Endothelial cell of umbilical vein (primary cell): Measurements from ENCODE around the gene SNCB. TPM values are rescaled to one million over a fixed set of nuclear protein-coding genes. Genes with fewer than 3 reads are reported as not detected.

Source experiments
- BruUV-seq: library from RNA; stranded (reverse); fragments of 400-500 nt; replicated peaks from 2 replicates; lab custom pipeline; 2021; lab: Mats Ljungman, UMichigan
- CTCF ChIA-PET: fragments of 300-600, 350-600 bp; sonication (Branson Sonifier 250); formaldehyde crosslinking; loops from one replicate; lab custom pipeline; 2021; ENCODE audit warnings: antibody characterized with exemption, inconsistent platforms; lab: Charles Lee
- POLR2A ChIA-PET: fragments of 300-600, 350-600 bp; sonication (Branson Sonifier 250); formaldehyde crosslinking; loops from one replicate; lab custom pipeline; 2021; ENCODE audit warnings: antibody characterized with exemption, inconsistent platforms; lab: Charles Lee
- DNase-seq: peaks from one replicate; pipeline ENCODE4 v3.0.0-alpha.2; 2011; ENCODE audit warnings: low read depth, low spot score
- FAIRE-seq: peaks from 2 replicates; lab custom pipeline; 2011; peaks lifted over from hg19 to GRCh38; lab: Jason Lieb, UNC
- H2AFZ ChIP-seq: 2 replicates; pipeline ENCODE4 v1.6.0; 2012; ENCODE audit warnings: low read depth, low read length, control low read depth, inconsistent platforms
- H3K27ac ChIP-seq: 2 replicates; pipeline ENCODE4 v1.5.1; 2011; ENCODE audit warnings: low read depth, mild to moderate bottlenecking, control low read depth, low read length, moderate library complexity; ENCODE audit not compliant: insufficient read depth
- H3K27me3 ChIP-seq, 2 experiments: 2 replicates each; pipeline versions ENCODE4 v1.6.0 to v1.6.1; 2011; ENCODE audit warnings: low read length in 2 of 2, mixed read lengths in 1 of 2; ENCODE audit not compliant: control insufficient read depth in 2 of 2, insufficient read depth in 2 of 2
- H3K36me3 ChIP-seq, 2 experiments: 2 replicates in 1 of 2; 3 replicates in 1 of 2; pipeline ENCODE4 v1.5.1; 2011; ENCODE audit warnings: low read length in 2 of 2, mild to moderate bottlenecking in 1 of 2, moderate library complexity in 1 of 2; ENCODE audit not compliant: control insufficient read depth in 2 of 2, insufficient read depth in 2 of 2; ENCODE audit errors: extremely low read depth in 1 of 2
- H3K4me1 ChIP-seq: 3 replicates; pipeline ENCODE4 v1.5.1; 2011; ENCODE audit warnings: mild to moderate bottlenecking, low read length; ENCODE audit not compliant: control insufficient read depth, insufficient read depth; ENCODE audit errors: extremely low read depth
- H3K4me2 ChIP-seq: 2 replicates; pipeline ENCODE4 v1.6.1; 2011; ENCODE audit warnings: low read length, control low read depth, mixed read lengths; ENCODE audit not compliant: insufficient read depth
- H3K4me3 ChIP-seq, 3 experiments: fragments of 200-600 bp in 1 of 3; sonication (generic), shearing (Covaris generic) in 1 of 3; replicated peaks in 1 of 3; 2 replicates each; pipeline ENCODE4 v1.5.1; 2011 to 2016; ENCODE audit warnings: control low read depth in 3 of 3, low read length in 3 of 3, mild to moderate bottlenecking in 2 of 3, inconsistent platforms in 1 of 3, low read depth in 1 of 3, moderate library complexity in 1 of 3; ENCODE audit not compliant: insufficient read depth in 1 of 3
- H3K79me2 ChIP-seq: 2 replicates; pipeline ENCODE4 v1.6.0; 2012; ENCODE audit warnings: low read length, inconsistent platforms; ENCODE audit not compliant: control insufficient read depth, insufficient read depth
- H3K9ac ChIP-seq: replicated peaks from 2 replicates; pipeline ENCODE3; 2011; ENCODE audit warnings: low read length, control low read depth; ENCODE audit not compliant: insufficient read depth; ENCODE audit errors: extremely low read depth
- H3K9me1 ChIP-seq: replicated peaks from 3 replicates; pipeline ENCODE4 v1.6.0; 2011; ENCODE audit warnings: mild to moderate bottlenecking, low read length; ENCODE audit not compliant: control insufficient read depth, insufficient read depth; ENCODE audit errors: extremely low read depth
- H3K9me3 ChIP-seq: replicated peaks from 2 replicates; pipeline ENCODE4 v1.5.1; 2012; ENCODE audit warnings: low read length, inconsistent platforms; ENCODE audit not compliant: control insufficient read depth, insufficient read depth
- H4K20me1 ChIP-seq: replicated peaks from 2 replicates; pipeline ENCODE3; 2011; ENCODE audit warnings: mild to moderate bottlenecking, low read length; ENCODE audit not compliant: control insufficient read depth, insufficient read depth; ENCODE audit errors: extremely low read depth
- EZH2 ChIP-seq: IDR thresholded peaks from 2 replicates; pipeline ENCODE4 v1.6.1; 2012; ENCODE audit warnings: borderline replicate concordance, low read depth, mild to moderate bottlenecking, moderate library complexity, low read length, inconsistent platforms; ENCODE audit not compliant: severe bottlenecking
- FOS ChIP-seq: IDR thresholded peaks from 2 replicates; pipeline ENCODE4 v1.6.1; 2011; ENCODE audit warnings: mild to moderate bottlenecking, low read length, moderate library complexity, borderline replicate concordance; ENCODE audit not compliant: insufficient read depth
- GATA2 ChIP-seq: IDR thresholded peaks from 2 replicates; pipeline ENCODE4 v1.7.0; 2011; ENCODE audit warnings: low read depth, mild to moderate bottlenecking, moderate library complexity, mixed read lengths, low read length; ENCODE audit not compliant: insufficient read length, insufficient read depth
- JUN ChIP-seq: IDR thresholded peaks from 2 replicates; pipeline ENCODE4 v1.6.1; 2011; ENCODE audit warnings: borderline replicate concordance, low read depth; ENCODE audit not compliant: insufficient read length, insufficient read depth
- MYC ChIP-seq: IDR thresholded peaks from one replicate; pipeline ENCODE4 v1.6.1; 2011; ENCODE audit warnings: mild to moderate bottlenecking, low read depth, low read length
- POLR2A ChIP-seq: IDR thresholded peaks from 2 replicates; pipeline ENCODE4 v1.6.1; 2012; ENCODE audit warnings: low read depth, mild to moderate bottlenecking, control low read depth, low read length
- POLR2AphosphoS5 ChIP-seq: IDR thresholded peaks from 2 replicates; pipeline ENCODE4 v1.6.1; 2012; ENCODE audit warnings: low read depth, mild to moderate bottlenecking, control low read depth, low read length, moderate library complexity; ENCODE audit not compliant: insufficient read depth
- dilution Hi-C: fragments of 300-500 bp; cut with MboI; formaldehyde crosslinking; loops from one replicate; pipeline ENCODE4 v1.15.0; 2019; ENCODE audit warnings: low sequenced_read_pairs; ENCODE audit not compliant: extremely low pct_ligation_motif_present
- intact Hi-C: fragments of 100-400 bp; cut with micrococcal nuclease; formaldehyde crosslinking; loops from one replicate; pipeline ENCODE4 v1.10.0; 2022
- polyA plus RNA-seq, 4 experiments: library from polyadenylated mRNA; depleted of rRNA in 3 of 4; stranded (reverse) in 3 of 4; unstranded in 1 of 4; fragments of >200 nt; gene quantifications; 2 replicates each; pipeline versions ENCODE4 v1.2.1 to v1.2.3, GENCODE V29; 2011 to 2012; ENCODE audit warnings: missing spikeins in 1 of 4
- total RNA-seq: library from RNA; stranded (reverse); gene quantifications from 2 replicates; pipeline ENCODE4 v1.2.3, GENCODE V29; 2021
- TF ChIP-seq, protein P1 (sequence below): IDR thresholded peaks from 2 replicates; pipeline ENCODE4 v1.6.1; 2011; ENCODE audit not compliant: insufficient read depth, insufficient read length
- TF ChIP-seq, protein P2 (sequence below), 2 donors: IDR thresholded peaks; 1 replicate in 1 of 2; 2 replicates in 1 of 2; pipeline ENCODE4 v1.5.1; 2011; ENCODE audit warnings: low read length in 2 of 2, mild to moderate bottlenecking in 2 of 2, moderate library complexity in 2 of 2, control low read depth in 1 of 2, inconsistent platforms in 1 of 2, low read depth in 1 of 2; ENCODE audit not compliant: insufficient read depth in 1 of 2; ENCODE audit errors: extremely low read depth in 1 of 2

SNCB gene
- total and polyA plus RNA-seq, 2 donors (not counting 3 experiments of a cell fraction or from before 2014, with no cell fraction given) = 0.08 TPM; not detected in 1

DNA sequence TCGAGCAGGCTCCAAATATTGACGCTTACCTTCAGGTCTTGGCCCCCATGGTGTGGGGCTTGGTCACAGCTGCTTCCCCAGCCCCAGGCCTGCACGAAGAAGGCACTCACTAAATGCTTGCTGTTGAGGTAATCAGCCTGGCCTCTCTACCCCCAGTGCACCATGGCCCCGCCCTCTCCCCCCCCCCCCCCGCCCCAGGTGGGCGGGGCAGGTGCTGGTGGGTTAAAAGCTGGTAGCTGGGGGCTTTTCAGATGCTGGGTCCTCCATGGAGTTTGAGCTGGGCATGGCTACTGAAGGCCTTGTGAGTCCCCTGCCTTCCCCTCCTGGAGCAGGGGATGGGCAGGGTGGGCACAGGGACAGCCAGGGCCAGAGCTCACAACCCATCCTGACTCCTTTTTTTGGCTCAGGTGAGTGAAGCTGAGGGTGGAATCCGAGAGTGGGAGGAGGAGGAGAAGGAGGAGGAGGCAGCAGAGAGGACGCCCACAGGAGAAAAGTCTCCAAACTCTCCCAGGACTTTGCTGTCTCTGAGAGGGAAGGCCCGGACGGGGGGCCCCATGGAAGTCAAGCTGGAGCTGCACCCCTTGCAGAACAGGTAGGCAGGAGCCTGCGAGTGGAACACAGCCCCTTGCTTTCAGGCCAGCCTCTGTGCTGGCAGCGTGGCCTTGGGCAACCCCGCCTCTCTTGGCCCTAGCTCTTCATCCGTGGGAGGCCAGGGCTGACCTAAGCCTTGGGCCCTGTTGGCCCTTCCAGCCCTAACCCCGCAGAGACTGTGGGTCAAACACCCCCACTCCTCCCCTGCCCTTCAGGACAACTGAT lies 12.5 kb upstream of the SNCB start:
- intact Hi-C loops = loop anchor here (1.0 kb wide), 1 partner anchor 106 kb away; the partner anchor contains the start of gene RNF44

More for the DNA sequence above, 12.5 kb upstream of the SNCB start:
- H3K27me3 ChIP-seq = peaks cover 0 to 4% of the 10 kb centered on the region in 2 experiments
- POLR2A ChIA-PET = no interaction called here
- DNase-seq (no peak), FAIRE-seq (no peak)
- no peak overlapping the region for H3K9ac ChIP-seq
- CTCF ChIA-PET = interaction anchor here (0.6 to 1.6 kb wide), 2 partner anchors 18 kb away, joined by 3 read pairs; no protein-coding TSS in a partner anchor
- no peaks in the 10 kb centered on the region for H3K79me2 ChIP-seq
- H3K27ac ChIP-seq = no peak overlapping the region
- TF ChIP-seq, protein P1, sequence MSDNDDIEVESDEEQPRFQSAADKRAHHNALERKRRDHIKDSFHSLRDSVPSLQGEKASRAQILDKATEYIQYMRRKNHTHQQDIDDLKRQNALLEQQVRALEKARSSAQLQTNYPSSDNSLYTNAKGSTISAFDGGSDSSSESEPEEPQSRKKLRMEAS = no peak
- TF ChIP-seq POLR2A = no peak
- TF ChIP-seq, protein P2, sequence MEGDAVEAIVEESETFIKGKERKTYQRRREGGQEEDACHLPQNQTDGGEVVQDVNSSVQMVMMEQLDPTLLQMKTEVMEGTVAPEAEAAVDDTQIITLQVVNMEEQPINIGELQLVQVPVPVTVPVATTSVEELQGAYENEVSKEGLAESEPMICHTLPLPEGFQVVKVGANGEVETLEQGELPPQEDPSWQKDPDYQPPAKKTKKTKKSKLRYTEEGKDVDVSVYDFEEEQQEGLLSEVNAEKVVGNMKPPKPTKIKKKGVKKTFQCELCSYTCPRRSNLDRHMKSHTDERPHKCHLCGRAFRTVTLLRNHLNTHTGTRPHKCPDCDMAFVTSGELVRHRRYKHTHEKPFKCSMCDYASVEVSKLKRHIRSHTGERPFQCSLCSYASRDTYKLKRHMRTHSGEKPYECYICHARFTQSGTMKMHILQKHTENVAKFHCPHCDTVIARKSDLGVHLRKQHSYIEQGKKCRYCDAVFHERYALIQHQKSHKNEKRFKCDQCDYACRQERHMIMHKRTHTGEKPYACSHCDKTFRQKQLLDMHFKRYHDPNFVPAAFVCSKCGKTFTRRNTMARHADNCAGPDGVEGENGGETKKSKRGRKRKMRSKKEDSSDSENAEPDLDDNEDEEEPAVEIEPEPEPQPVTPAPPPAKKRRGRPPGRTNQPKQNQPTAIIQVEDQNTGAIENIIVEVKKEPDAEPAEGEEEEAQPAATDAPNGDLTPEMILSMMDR (IDR thresholded peaks at IDR 0.05; ENCODE audit: extremely low read depth in 1 of 2, insufficient read depth in 1 of 2, low read depth in 1 of 2, low read length in 2 of 2) = no peak
- no peak for TF ChIP-seq POLR2AphosphoS5
- no peak for TF ChIP-seq MYC
- TF ChIP-seq GATA2 = no peak
- TF ChIP-seq EZH2 = no peak
- TF ChIP-seq JUN = no peak
- TF ChIP-seq FOS = no peak
- no peaks in the 10 kb centered on the region for H3K9me1 ChIP-seq
- no peaks in the 10 kb centered on the region for H3K9me3 ChIP-seq
- H3K36me3 ChIP-seq = no peaks in the 10 kb centered on the region
- no peaks in the 10 kb centered on the region for H4K20me1 ChIP-seq
- no peak overlapping the region for H3K4me3 ChIP-seq
- dilution Hi-C loops = no loop called here
- BruUV-seq = no TSS peak
- H3K4me1 ChIP-seq = peaks cover 4% of the 10 kb centered on the region
- H3K4me2 ChIP-seq = no peak overlapping the region
- H2AFZ ChIP-seq = no peak overlapping the region
